ENCODE measurements around the gene PHOSPHO2.

GRCh38 chr2:169696381-169696780 lies 2.1 kb downstream of the PHOSPHO2 start:
- TF ChIP-seq CTCF (IDR thresholded peaks at IDR 0.05) (no peak), POLR2A (IDR thresholded peaks at IDR 0.05) (no peak)
